ENCODE data around the gene SDK1.
"Not testable (repeated sequence)": the region's sequence is repeated elsewhere in the genome, so short reads cannot be mapped to it uniquely, and the experiment has no call there.

Gene SDK1

GRCh38 chr7:3943779-3944520, 642.9 kb downstream of the SDK1 start:
- no peak for DNase-seq

GRCh38 chr7:3949242-3949640, 648.2 kb downstream of the SDK1 start:
- no peak for DNase-seq

- no peak for DNase-seq
Measured at GRCh38 chr7:3950249-3950648, 649.2 kb downstream of the SDK1 start.

GRCh38 chr7:3951316-3952055, 650.4 kb downstream of the SDK1 start:
- no peak for DNase-seq

- no peak for DNase-seq
Measured at GRCh38 chr7:3953133-3953532, 652.1 kb downstream of the SDK1 start.

GRCh38 chr7:3953946-3954345, 652.9 kb downstream of the SDK1 start:
- DNase-seq, result no peak

GRCh38 chr7:3955026-3955425, 654.0 kb downstream of the SDK1 start:
- no peak for DNase-seq

GRCh38 chr7:3955751-3956696, 655.0 kb downstream of the SDK1 start:
- no peak for DNase-seq

GRCh38 chr7:3956949-3957348, 655.9 kb downstream of the SDK1 start:
- no peak for DNase-seq

GRCh38 chr7:3957472-3958108, 656.5 kb downstream of the SDK1 start:
- DNase-seq, result no peak

- no peak for DNase-seq
Measured at GRCh38 chr7:3958109-3958483, 657.0 kb downstream of the SDK1 start.

GRCh38 chr7:3959364-3959763, 658.3 kb downstream of the SDK1 start:
- DNase-seq, result no peak

- DNase-seq, result no peak
Measured at GRCh38 chr7:3960050-3960763, 659.2 kb downstream of the SDK1 start.

- DNase-seq, result no peak
Measured at GRCh38 chr7:3960942-3961341, 659.9 kb downstream of the SDK1 start.

- no peak for DNase-seq
Measured at GRCh38 chr7:3961857-3962503, 660.9 kb downstream of the SDK1 start.

- not testable (repeated sequence) for DNase-seq
Measured at GRCh38 chr7:3963768-3964167, 662.7 kb downstream of the SDK1 start.

- no peak for DNase-seq
Measured at GRCh38 chr7:3964980-3965606, 664.0 kb downstream of the SDK1 start.

GRCh38 chr7:3965794-3966395, 664.8 kb downstream of the SDK1 start:
- no peak for DNase-seq

- DNase-seq, result no peak
Measured at GRCh38 chr7:3968234-3968633, 667.2 kb downstream of the SDK1 start.

- DNase-seq, result no peak
Measured at GRCh38 chr7:3969286-3969685, 668.2 kb downstream of the SDK1 start.

- no peak for DNase-seq
Measured at GRCh38 chr7:3971323-3971722, 670.3 kb downstream of the SDK1 start.
